Measurements from ENCODE around the gene INIP. TPM values are rescaled to one million over a fixed set of nuclear protein-coding genes. Genes with fewer than 3 reads are reported as not detected.
A peak's percentile ranks its signal among the peaks of the same experiment; 100 is the strongest.

INIP gene
- polyA plus RNA-seq, 2 of the 4 experiments (the other 2 are of a cell fraction): 20.7 to 40.0 TPM

DNA sequence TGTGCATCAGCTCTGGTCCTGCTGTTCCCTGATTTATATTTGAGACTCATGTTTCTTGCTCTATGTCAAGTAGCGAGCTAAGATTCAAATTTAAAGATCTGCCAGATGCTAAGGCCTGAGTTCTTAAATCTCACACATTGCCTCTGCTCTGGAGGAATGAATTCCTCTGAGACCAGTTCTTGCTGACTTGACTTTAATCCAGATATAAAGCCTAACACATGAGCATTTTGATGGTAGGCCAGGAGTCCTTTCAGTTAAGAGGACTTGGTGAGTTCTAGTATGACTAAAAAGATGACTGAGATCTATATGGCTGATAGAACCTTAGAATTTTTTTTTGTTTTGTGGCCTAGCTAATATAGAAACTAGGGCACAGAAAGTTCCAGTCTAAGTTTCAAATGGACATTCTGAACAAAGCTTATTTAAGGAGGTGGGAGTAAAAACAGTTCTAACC is 1.3 kb upstream of the INIP start:
- 82% methylated on average over 1 of the region's 1 CpG for WGBS (ENCODE audit: missing lambda C conversion rate)
- H3K9me3 ChIP-seq: no peaks in the 10 kb centered on the region
- ChIA-PET CTCF (interaction anchor here (0.6 to 2.4 kb wide), 7 partner anchors 14 to 251 kb away, joined by 3 to 10 read pairs (median 4); no protein-coding TSS in a partner anchor), POLR2A (no interaction called here)
- no peak for TF ChIP-seq EHMT2 (IDR thresholded peaks at IDR 0.05; ENCODE audit: low read depth)
- TF ChIP-seq CHD4 (IDR thresholded peaks at IDR 0.05; ENCODE audit: borderline replicate concordance): no peak
- peak; percentile 73 for TF ChIP-seq MAFK (IDR thresholded peaks at IDR 0.05; ENCODE audit: partially characterized antibody)
- H3K4me3 ChIP-seq: no peak overlapping the region
- no peak overlapping the region for H3K4me2 ChIP-seq
- ATAC-seq (no peak), FAIRE-seq (no peak), DNase-seq (ENCODE audit: low read depth in 1 of 2, low spot score in 1 of 2) (no peak)
- peaks cover 5% of the 10 kb centered on the region; the same call in 1 of the 3 replicates for H3K4me1 ChIP-seq
- H3K27ac ChIP-seq: no peak overlapping the region

DNA sequence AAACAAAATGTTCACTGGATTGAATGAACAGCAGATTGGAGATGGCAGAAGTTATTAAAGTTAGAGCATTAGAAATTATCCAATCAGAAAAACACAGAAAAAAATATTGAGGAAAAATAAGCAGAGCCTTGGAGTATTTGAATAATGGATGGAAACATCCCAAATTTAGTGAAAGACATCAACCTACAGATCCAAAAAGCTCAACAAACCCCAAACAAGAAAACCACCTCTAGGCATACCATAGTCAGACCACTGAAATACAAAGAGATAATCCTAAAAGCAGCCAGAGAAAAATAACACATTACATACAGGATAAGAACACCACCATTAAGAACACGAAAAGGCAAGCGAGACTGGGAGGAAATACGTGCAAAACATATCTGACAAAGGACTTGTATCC is 5.2 kb downstream of the INIP start:
- ATAC-seq (no peak), FAIRE-seq (no peak), DNase-seq (ENCODE audit: low read depth in 1 of 2, low spot score in 1 of 2) (no peak)
- ChIA-PET POLR2A (no interaction called here), CTCF (interaction anchor here (1.4 to 2.1 kb wide), 3 partner anchors 107 to 600 kb away, joined by 3 to 10 read pairs (median 5); no protein-coding TSS in a partner anchor)
- Histone ChIP-seq H3K4me2 (no peak overlapping the region), H3K9me3 (peaks cover 4% of the 10 kb centered on the region; the same call in 1 of the 3 replicates), H3K4me3 (no peak overlapping the region), H3K27ac (no peak overlapping the region), H3K4me1 (peaks cover 5% of the 10 kb centered on the region; the same call in 1 of the 3 replicates)
- 91% methylated on average over 3 of the region's 3 CpGs for WGBS (ENCODE audit: missing lambda C conversion rate)
- TF ChIP-seq PHF8 (IDR thresholded peaks at IDR 0.05; ENCODE audit: borderline replicate concordance, low read depth) (no peak), CHD2 (IDR thresholded peaks at IDR 0.05; ENCODE audit: low read length, partially characterized antibody) (no peak), JUN (IDR thresholded peaks at IDR 0.05) (no peak), MAZ (IDR thresholded peaks at IDR 0.05; ENCODE audit: borderline replicate concordance, low read depth, low read length) (no peak), GATA3 (IDR thresholded peaks at IDR 0.05; ENCODE audit: borderline replicate concordance) (no peak), EHF (CRISPR knock-in tag; IDR thresholded peaks at IDR 0.05) (no peak), FOSL2 (IDR thresholded peaks at IDR 0.05) (no peak), FOSL2 (CRISPR knock-in tag; IDR thresholded peaks at IDR 0.05) (no peak), HDAC2 (IDR thresholded peaks at IDR 0.05) (no peak), POLR2AphosphoS2 (conservative IDR thresholded peaks at IDR 0.05; ENCODE audit: low read length) (no peak), SREBF2 (IDR thresholded peaks at IDR 0.05) (no peak), CBX2 (IDR thresholded peaks at IDR 0.05; ENCODE audit: borderline replicate concordance, low read depth) (no peak), RCOR1 (IDR thresholded peaks at IDR 0.05; ENCODE audit: low read depth, low read length) (no peak), SMC3 (IDR thresholded peaks at IDR 0.05) (no peak), MYC (IDR thresholded peaks at IDR 0.05; ENCODE audit: borderline replicate concordance, low read length) (no peak)
- TF ChIP-seq, protein P1, sequence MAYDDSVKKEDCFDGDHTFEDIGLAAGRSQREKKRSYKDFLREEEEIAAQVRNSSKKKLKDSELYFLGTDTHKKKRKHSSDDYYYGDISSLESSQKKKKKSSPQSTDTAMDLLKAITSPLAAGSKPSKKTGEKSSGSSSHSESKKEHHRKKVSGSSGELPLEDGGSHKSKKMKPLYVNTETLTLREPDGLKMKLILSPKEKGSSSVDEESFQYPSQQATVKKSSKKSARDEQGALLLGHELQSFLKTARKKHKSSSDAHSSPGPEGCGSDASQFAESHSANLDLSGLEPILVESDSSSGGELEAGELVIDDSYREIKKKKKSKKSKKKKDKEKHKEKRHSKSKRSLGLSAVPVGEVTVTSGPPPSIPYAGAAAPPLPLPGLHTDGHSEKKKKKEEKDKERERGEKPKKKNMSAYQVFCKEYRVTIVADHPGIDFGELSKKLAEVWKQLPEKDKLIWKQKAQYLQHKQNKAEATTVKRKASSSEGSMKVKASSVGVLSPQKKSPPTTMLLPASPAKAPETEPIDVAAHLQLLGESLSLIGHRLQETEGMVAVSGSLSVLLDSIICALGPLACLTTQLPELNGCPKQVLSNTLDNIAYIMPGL (CRISPR knock-in tag; IDR thresholded peaks at IDR 0.05; ENCODE audit: borderline replicate concordance): no peak
- TF ChIP-seq, protein P2, sequence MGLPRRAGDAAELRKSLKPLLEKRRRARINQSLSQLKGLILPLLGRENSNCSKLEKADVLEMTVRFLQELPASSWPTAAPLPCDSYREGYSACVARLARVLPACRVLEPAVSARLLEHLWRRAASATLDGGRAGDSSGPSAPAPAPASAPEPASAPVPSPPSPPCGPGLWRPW (IDR thresholded peaks at IDR 0.05): no peak
- TF ChIP-seq, protein P3, sequence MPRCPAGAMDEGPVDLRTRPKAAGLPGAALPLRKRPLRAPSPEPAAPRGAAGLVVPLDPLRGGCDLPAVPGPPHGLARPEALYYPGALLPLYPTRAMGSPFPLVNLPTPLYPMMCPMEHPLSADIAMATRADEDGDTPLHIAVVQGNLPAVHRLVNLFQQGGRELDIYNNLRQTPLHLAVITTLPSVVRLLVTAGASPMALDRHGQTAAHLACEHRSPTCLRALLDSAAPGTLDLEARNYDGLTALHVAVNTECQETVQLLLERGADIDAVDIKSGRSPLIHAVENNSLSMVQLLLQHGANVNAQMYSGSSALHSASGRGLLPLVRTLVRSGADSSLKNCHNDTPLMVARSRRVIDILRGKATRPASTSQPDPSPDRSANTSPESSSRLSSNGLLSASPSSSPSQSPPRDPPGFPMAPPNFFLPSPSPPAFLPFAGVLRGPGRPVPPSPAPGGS (IDR thresholded peaks at IDR 0.05): no peak
- TF ChIP-seq, protein P4, sequence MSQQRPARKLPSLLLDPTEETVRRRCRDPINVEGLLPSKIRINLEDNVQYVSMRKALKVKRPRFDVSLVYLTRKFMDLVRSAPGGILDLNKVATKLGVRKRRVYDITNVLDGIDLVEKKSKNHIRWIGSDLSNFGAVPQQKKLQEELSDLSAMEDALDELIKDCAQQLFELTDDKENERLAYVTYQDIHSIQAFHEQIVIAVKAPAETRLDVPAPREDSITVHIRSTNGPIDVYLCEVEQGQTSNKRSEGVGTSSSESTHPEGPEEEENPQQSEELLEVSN (IDR thresholded peaks at IDR 0.05; ENCODE audit: borderline replicate concordance, low read depth): no peak
- TF ChIP-seq, protein P5, sequence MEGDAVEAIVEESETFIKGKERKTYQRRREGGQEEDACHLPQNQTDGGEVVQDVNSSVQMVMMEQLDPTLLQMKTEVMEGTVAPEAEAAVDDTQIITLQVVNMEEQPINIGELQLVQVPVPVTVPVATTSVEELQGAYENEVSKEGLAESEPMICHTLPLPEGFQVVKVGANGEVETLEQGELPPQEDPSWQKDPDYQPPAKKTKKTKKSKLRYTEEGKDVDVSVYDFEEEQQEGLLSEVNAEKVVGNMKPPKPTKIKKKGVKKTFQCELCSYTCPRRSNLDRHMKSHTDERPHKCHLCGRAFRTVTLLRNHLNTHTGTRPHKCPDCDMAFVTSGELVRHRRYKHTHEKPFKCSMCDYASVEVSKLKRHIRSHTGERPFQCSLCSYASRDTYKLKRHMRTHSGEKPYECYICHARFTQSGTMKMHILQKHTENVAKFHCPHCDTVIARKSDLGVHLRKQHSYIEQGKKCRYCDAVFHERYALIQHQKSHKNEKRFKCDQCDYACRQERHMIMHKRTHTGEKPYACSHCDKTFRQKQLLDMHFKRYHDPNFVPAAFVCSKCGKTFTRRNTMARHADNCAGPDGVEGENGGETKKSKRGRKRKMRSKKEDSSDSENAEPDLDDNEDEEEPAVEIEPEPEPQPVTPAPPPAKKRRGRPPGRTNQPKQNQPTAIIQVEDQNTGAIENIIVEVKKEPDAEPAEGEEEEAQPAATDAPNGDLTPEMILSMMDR (IDR thresholded peaks at IDR 0.05): no peak
